Measurements from ENCODE around the gene TOR4A. TPM values are rescaled to one million over a fixed set of nuclear protein-coding genes. Genes with fewer than 3 reads are reported as not detected.
"Not testable (repeated sequence)": the region's sequence is repeated elsewhere in the genome, so short reads cannot be mapped to it uniquely, and the experiment has no call there.

The TOR4A gene
- total RNA-seq, 1 experiment from 2014 or later = 28.9 TPM

- H3K9ac ChIP-seq (ENCODE audit: low read length) = peak overlapping the region; percentile 89
- H3K9me2 ChIP-seq (replicated peaks; ENCODE audit: low read length) = no peaks in the 10 kb centered on the region
- DNase-seq (peak; percentile 58), ATAC-seq (peak; percentile 10)
- BruUV-seq (replicated peaks) = TSS peak; percentile 56
- H3K27me3 ChIP-seq (ENCODE audit: low read length) = no peaks in the 10 kb centered on the region
- POLR2A ChIA-PET (ENCODE audit: unreplicated experiment) = interaction anchor here (0.7 to 1.4 kb wide), 3 partner anchors 12 to 53 kb away, joined by 4 to 32 read pairs (median 10); no protein-coding TSS in a partner anchor
- peak overlapping the region; percentile 86 for H3K4me2 ChIP-seq (ENCODE audit: low read length)
- TF ChIP-seq EZH2 (IDR thresholded peaks at IDR 0.05; ENCODE audit: low read length, unreplicated experiment) (no peak), CTCF (conservative IDR thresholded peaks at IDR 0.05; ENCODE audit: low read depth, low read length) (no peak), EZH2phosphoT487 (IDR thresholded peaks at IDR 0.05; ENCODE audit: borderline replicate concordance, low read length) (no peak)
- CTCF ChIA-PET = no interaction called here
- peak overlapping the region; percentile 97 for H3K4me3 ChIP-seq (ENCODE audit: low read length)
- peaks cover 28% of the 10 kb centered on the region for H4K20me1 ChIP-seq (ENCODE audit: low read length)
- H3K4me1 ChIP-seq (ENCODE audit: insufficient read depth, low read length) = peaks cover 37% of the 10 kb centered on the region
- H3F3A ChIP-seq (ENCODE audit: low read length, unreplicated experiment) = peaks cover 5% of the 10 kb centered on the region
- intact Hi-C loops (cut with micrococcal nuclease) = no loop called here
- no peak overlapping the region for H2AFZ ChIP-seq (ENCODE audit: low read length)
- H3K9me3 ChIP-seq (ENCODE audit: low read length) = no peaks in the 10 kb centered on the region
- H3K27ac ChIP-seq (ENCODE audit: low read length) = peak overlapping the region; percentile 53
- peaks cover 46% of the 10 kb centered on the region for H3K79me2 ChIP-seq (ENCODE audit: low read length)
- H3K36me3 ChIP-seq (ENCODE audit: low read depth, low read length) = peaks cover 17% of the 10 kb centered on the region
Observed at GRCh38 chr9:137241490-137242268, 35.8 kb upstream of the TOR4A start.

GRCh38 chr9:137242269-137243203 is 35.0 kb upstream of the TOR4A start:
- H3F3A ChIP-seq (ENCODE audit: low read length, unreplicated experiment) = peaks cover 5% of the 10 kb centered on the region
- peaks cover 45% of the 10 kb centered on the region for H3K79me2 ChIP-seq (ENCODE audit: low read length)
- peaks cover 17% of the 10 kb centered on the region for H3K36me3 ChIP-seq (ENCODE audit: low read depth, low read length)
- peak overlapping the region; percentile 97 for H3K4me3 ChIP-seq (ENCODE audit: low read length)
- ATAC-seq (no peak), DNase-seq (no peak)
- H3K9ac ChIP-seq (ENCODE audit: low read length) = peak overlapping the region; percentile 89
- H3K4me2 ChIP-seq (ENCODE audit: low read length) = peak overlapping the region; percentile 86
- no TSS peak for BruUV-seq (replicated peaks)
- TF ChIP-seq EZH2 (IDR thresholded peaks at IDR 0.05; ENCODE audit: low read length, unreplicated experiment) = no peak
- TF ChIP-seq CTCF (conservative IDR thresholded peaks at IDR 0.05; ENCODE audit: low read depth, low read length) = no peak
- TF ChIP-seq EZH2phosphoT487 (IDR thresholded peaks at IDR 0.05; ENCODE audit: borderline replicate concordance, low read length) = no peak
- peak overlapping the region; percentile 53 for H3K27ac ChIP-seq (ENCODE audit: low read length)
- ChIA-PET CTCF (no interaction called here), POLR2A (ENCODE audit: unreplicated experiment) (interaction anchor here (0.7 to 1.0 kb wide), 2 partner anchors 19 to 42 kb away, joined by 3 to 32 read pairs; no protein-coding TSS in a partner anchor)
- no peaks in the 10 kb centered on the region for H3K9me3 ChIP-seq (ENCODE audit: low read length)
- H3K27me3 ChIP-seq (ENCODE audit: low read length) = no peaks in the 10 kb centered on the region
- peaks cover 28% of the 10 kb centered on the region for H4K20me1 ChIP-seq (ENCODE audit: low read length)
- intact Hi-C loops (cut with micrococcal nuclease) = no loop called here
- H3K4me1 ChIP-seq (ENCODE audit: insufficient read depth, low read length) = peaks cover 31% of the 10 kb centered on the region
- no peak overlapping the region for H2AFZ ChIP-seq (ENCODE audit: low read length)
- H3K9me2 ChIP-seq (replicated peaks; ENCODE audit: low read length) = no peaks in the 10 kb centered on the region

GRCh38 chr9:137243266-137243625 is 34.3 kb upstream of the TOR4A start:
- Histone ChIP-seq H3K79me2 (ENCODE audit: low read length) (peaks cover 40% of the 10 kb centered on the region), H4K20me1 (ENCODE audit: low read length) (peaks cover 28% of the 10 kb centered on the region), H3K4me3 (ENCODE audit: low read length) (peak overlapping the region; percentile 97), H3K4me1 (ENCODE audit: insufficient read depth, low read length) (peaks cover 24% of the 10 kb centered on the region), H3K4me2 (ENCODE audit: low read length) (peak overlapping the region; percentile 86), H3K36me3 (ENCODE audit: low read depth, low read length) (peaks cover 17% of the 10 kb centered on the region)
- intact Hi-C loops (cut with micrococcal nuclease); DNase-seq; H3K9me2 ChIP-seq (replicated peaks; ENCODE audit: low read length); H2AFZ ChIP-seq (ENCODE audit: low read length); H3K27me3 ChIP-seq (ENCODE audit: low read length); H3K9ac ChIP-seq (ENCODE audit: low read length); BruUV-seq (replicated peaks); H3K9me3 ChIP-seq (ENCODE audit: low read length); CTCF ChIA-PET; ATAC-seq; H3K27ac ChIP-seq (ENCODE audit: low read length); H3F3A ChIP-seq (ENCODE audit: low read length, unreplicated experiment): not testable (repeated sequence)
- POLR2A ChIA-PET (ENCODE audit: unreplicated experiment) = interaction anchor here (1.0 kb wide), 1 partner anchor 42 kb away, joined by 3 read pairs; no protein-coding TSS in a partner anchor
